Common myeloid progenitor, CD34-positive (primary cell): ENCODE results near the gene TRPT1.
"Not testable (repeated sequence)": the region's sequence is repeated elsewhere in the genome, so short reads cannot be mapped to it uniquely, and the experiment has no call there.

Experiments used
- CTCF ChIA-PET: fragments of 350-600 bp; sonication (Branson Sonifier 250); formaldehyde crosslinking; loops from one replicate; lab custom pipeline; 2021; ENCODE audit warnings: antibody characterized with exemption; lab: Charles Lee
- POLR2A ChIA-PET: fragments of 350-600 bp; sonication (Branson Sonifier 250); formaldehyde crosslinking; loops from one replicate; lab custom pipeline; 2021; ENCODE audit warnings: antibody characterized with exemption; lab: Charles Lee
- DNase-seq, 3 donors: peaks; one replicate each; pipeline versions ENCODE4 v3.0.0 to v3.0.0-alpha.2; 2013
- H3K27ac ChIP-seq, 2 experiments: 1 replicate in 1 of 2; 2 replicates in 1 of 2; pipeline ENCODE4 v1.7.0; 2013; ENCODE audit warnings: inconsistent platforms in 2 of 2, low read length in 2 of 2, mild to moderate bottlenecking in 2 of 2, low read depth in 1 of 2, moderate library complexity in 1 of 2; ENCODE audit not compliant: severe bottlenecking in 2 of 2, insufficient read depth in 1 of 2, poor library complexity in 1 of 2
- H3K27me3 ChIP-seq, 5 experiments: replicated peaks in 2 of 5; 1 replicate in 3 of 5; 2 replicates in 2 of 5; pipeline versions ENCODE4 v1.6.1 to v1.7.0; 2013; ENCODE audit warnings: low read length in 4 of 5, mild to moderate bottlenecking in 2 of 5, moderate library complexity in 2 of 5, inconsistent platforms in 1 of 5; ENCODE audit not compliant: insufficient read depth in 5 of 5, control insufficient read depth in 4 of 5
- H3K36me3 ChIP-seq, 4 experiments: 1 replicate in 2 of 4; 2 replicates in 2 of 4; pipeline versions ENCODE4 v1.6.1 to v1.7.0; 2013; ENCODE audit warnings: low read length in 3 of 4, control low read depth in 1 of 4, mild to moderate bottlenecking in 1 of 4; ENCODE audit not compliant: control insufficient read depth in 4 of 4, insufficient read depth in 4 of 4
- H3K4me1 ChIP-seq, 4 experiments: 1 replicate in 3 of 4; 2 replicates in 1 of 4; pipeline versions ENCODE4 v1.6.1 to v1.7.1; 2013; ENCODE audit warnings: low read length in 3 of 4, mild to moderate bottlenecking in 3 of 4, control low read depth in 1 of 4, inconsistent platforms in 1 of 4, moderate library complexity in 1 of 4; ENCODE audit not compliant: control insufficient read depth in 4 of 4, insufficient read depth in 4 of 4; ENCODE audit errors: control extremely low read depth in 1 of 4
- H3K4me3 ChIP-seq, 7 experiments: 1 replicate in 4 of 7; 2 replicates in 3 of 7; pipeline versions ENCODE4 v1.5.1 to v1.7.0; 2013; ENCODE audit warnings: mild to moderate bottlenecking in 7 of 7, low read length in 6 of 7, moderate library complexity in 6 of 7, inconsistent platforms in 2 of 7, low read depth in 2 of 7, control low read depth in 1 of 7; ENCODE audit not compliant: insufficient read depth in 4 of 7, control insufficient read depth in 1 of 7; ENCODE audit errors: extremely low read depth in 1 of 7
- H3K9me3 ChIP-seq, 5 experiments: 1 replicate in 4 of 5; 2 replicates in 1 of 5; pipeline versions ENCODE4 v1.6.1 to v1.7.1; 2013; ENCODE audit warnings: low read length in 4 of 5, mild to moderate bottlenecking in 2 of 5, inconsistent platforms in 1 of 5, low read depth in 1 of 5, moderate library complexity in 1 of 5; ENCODE audit not compliant: control insufficient read depth in 4 of 5, insufficient read depth in 2 of 5; ENCODE audit errors: control extremely low read depth in 1 of 5
- WGBS: methylation state at CpG from one replicate; pipeline ENCODE4 v1.1.5; 2013; ENCODE audit not compliant: insufficient coverage; 5-methylcytosine and 5-hydroxymethylcytosine counted together

TRPT1 gene

DNA sequence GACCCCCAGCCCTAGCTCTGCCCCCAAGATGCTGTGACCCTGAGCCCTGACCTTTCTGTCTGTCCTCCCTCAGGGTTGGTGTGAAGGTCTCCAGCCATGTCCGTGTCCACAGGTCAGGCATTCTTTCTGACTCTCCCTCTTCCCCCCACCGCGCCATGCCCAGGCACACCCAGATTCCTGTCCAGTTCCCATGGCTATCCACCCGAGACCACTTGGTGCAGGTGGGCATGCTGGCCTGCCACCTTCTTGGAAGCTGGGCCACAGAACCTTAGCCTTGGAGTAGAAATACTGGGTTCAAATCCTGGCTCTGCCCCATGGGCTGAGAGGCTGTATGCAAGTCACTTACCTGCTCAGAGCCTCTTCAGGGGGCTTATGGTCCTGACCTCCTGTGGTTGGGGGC is 23.1 kb upstream of the TRPT1 start:
- Histone ChIP-seq H3K9me3 (no peaks in the 10 kb centered on the region), H3K36me3 (peaks cover 0 to 7% (median 3%) of the 10 kb centered on the region in 4 experiments), H3K27me3 (no peaks in the 10 kb centered on the region), H3K4me3 (no peak overlapping the region), H3K4me1 (peaks cover 0 to 72% (median 68%) of the 10 kb centered on the region in 4 experiments), H3K27ac (no peak overlapping the region)
- ChIA-PET POLR2A (interaction anchor here (1.6 kb wide), 1 partner anchor 19 kb away, joined by 4 read pairs; no protein-coding TSS in a partner anchor), CTCF (interaction anchor here (1.2 to 12.2 kb wide), 6 partner anchors 11 to 54 kb away, joined by 3 to 177 read pairs (median 24); partner anchors contain the start of genes CATSPERZ and FERMT3)
- WGBS, result 100% methylated on average over 4 of the region's 4 CpGs
- DNase-seq, result no peak

DNA sequence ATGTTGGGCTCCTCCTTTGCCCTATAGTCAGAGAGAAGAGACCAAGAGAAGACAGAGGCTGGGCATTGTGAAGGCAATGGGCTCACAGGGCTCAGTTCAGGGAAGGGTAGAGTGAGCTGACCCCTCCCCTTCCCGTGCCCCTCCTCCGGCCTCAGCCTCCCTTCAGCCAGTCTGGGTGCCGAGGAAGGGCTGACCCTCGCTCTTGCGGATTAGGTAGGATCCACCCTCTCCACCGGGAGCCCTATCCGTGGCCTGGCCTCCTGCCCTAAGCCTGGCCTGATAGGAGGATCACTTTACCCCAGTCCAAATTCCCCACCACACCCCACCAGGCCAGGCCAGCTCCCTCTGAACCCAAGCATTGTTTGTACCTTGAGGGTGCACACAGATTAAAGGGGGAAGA is 22.6 kb upstream of the TRPT1 start:
- ChIA-PET POLR2A (no interaction called here), CTCF (interaction anchor here (1.2 to 12.2 kb wide), 5 partner anchors 12 to 54 kb away, joined by 3 to 177 read pairs (median 37); partner anchors contain the start of genes CATSPERZ and FERMT3)
- Histone ChIP-seq H3K4me3 (no peak overlapping the region), H3K27me3 (no peaks in the 10 kb centered on the region), H3K36me3 (peaks cover 0 to 10% (median 7%) of the 10 kb centered on the region in 4 experiments), H3K9me3 (no peaks in the 10 kb centered on the region), H3K4me1 (peaks cover 0 to 74% (median 72%) of the 10 kb centered on the region in 4 experiments), H3K27ac (no peak overlapping the region)
- no peak for DNase-seq
- 93% methylated on average over 2 of the region's 7 CpGs for WGBS

DNA sequence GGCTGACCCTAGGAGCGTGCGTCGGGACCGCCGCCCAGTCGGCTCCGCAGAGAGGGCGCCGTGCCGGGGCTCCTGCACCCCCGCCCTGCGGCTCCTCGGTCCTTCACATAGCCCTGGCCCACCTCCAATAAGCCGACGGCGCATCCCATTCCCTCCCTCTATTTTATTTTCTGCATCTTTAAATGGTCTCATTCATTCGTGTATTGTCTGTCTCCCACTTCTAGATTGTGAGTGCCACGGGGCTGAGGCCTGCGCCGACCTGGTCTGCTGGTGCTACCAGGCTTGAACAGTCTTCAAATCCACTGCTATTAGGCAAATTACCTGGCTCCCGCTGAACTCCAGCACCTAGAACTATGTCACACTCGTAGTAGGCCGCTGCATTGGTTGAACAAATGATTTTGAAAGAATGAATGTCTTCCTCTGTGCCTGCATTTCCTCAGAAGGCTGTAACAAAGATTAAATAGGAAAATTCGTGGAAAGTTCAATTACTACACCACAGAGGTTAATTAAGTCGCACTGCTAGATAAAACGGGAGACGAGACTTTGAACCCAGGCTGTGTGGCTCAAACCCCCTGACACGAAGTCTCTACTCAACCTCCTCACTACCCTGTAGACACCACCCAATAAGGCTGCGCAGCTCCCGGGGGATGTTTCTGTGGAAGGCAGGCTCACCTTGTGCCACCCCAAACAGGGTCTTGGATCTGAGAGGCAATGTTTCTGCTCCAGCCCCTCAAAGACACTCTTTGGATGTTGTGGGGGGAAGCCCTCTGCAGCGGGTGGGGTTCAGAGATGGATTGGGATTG is 21.9 kb upstream of the TRPT1 start:
- no peaks in the 10 kb centered on the region for H3K27me3 ChIP-seq
- H3K36me3 ChIP-seq, result peaks cover 0 to 17% (median 12%) of the 10 kb centered on the region in 4 experiments
- ChIA-PET CTCF (interaction anchor here (2.0 to 12.2 kb wide), 4 partner anchors 11 to 55 kb away, joined by 6 to 177 read pairs (median 72); partner anchors contain the start of genes CATSPERZ and FERMT3), POLR2A (interaction anchor here (1.0 kb wide), 1 partner anchor 37 kb away, joined by 3 read pairs; the partner anchor contains the start of gene GPR137)
- no peaks in the 10 kb centered on the region for H3K9me3 ChIP-seq
- H3K4me3 ChIP-seq, result peak overlapping the region in 6 of 7 experiments; percentile 50 to 98 (median 86)
- 58% methylated on average over 27 of the region's 31 CpGs for WGBS
- peaks cover 0 to 79% (median 78%) of the 10 kb centered on the region in 4 experiments for H3K4me1 ChIP-seq
- no peak overlapping the region for H3K27ac ChIP-seq
- no peak for DNase-seq

DNA sequence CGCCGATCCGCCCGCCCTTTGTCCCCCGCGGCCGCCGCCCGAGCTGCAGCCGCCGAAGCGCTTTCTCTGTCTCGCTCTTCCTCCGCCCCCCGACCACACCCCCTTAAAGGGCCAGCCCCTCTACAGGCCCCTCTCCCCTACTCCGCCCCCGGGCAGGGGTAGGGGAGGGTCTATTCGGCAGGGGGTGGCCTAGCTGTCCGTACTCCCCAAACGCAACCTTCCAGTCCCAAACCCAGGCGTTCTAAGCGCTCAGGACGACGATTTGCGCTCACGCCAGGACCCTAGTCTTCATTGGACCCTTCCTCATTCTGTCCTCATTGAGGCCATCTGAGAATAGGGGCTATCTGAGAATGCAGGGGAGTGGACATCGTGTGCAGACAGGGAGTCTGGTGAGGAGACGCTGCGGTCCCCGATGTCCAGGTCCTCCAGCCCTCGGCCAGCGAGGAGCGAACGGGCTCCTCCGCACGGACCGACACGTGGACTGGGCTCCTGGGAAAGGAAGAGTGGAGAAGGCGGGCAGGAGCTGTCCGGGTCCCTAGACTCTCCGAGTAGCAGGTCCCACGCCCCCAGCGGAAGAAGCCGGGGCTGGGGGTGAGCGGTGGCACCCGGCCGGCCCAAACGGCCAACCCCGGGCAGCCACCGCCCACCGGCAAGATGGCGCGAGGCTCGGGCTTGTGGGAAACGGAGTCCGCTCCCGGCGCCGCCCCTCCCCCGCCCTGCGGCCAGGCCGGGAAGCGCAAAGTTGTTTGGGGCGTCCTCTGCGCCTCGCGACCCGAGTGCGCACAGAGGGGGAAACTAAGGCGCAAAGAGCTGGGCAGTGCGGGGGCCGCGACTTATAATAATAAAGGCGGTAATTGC is 21.1 kb upstream of the TRPT1 start, which contains the start of gene PPP1R14B:
Gene PPP1R14B (minus strand): TSS at position 73 of the 858 bp plus-strand sequence. CDS start 270 bp downstream, outside the sequence.
- Histone ChIP-seq H3K4me1 (peaks cover 2 to 79% (median 78%) of the 10 kb centered on the region in 4 experiments), H3K36me3 (peaks cover 0 to 20% (median 12%) of the 10 kb centered on the region in 4 experiments), H3K27me3 (no peaks in the 10 kb centered on the region), H3K9me3 (no peaks in the 10 kb centered on the region), H3K4me3 (peak within 1 kb of the TSS; percentile 52 to 98 (median 86)), H3K27ac (peak within 1 kb of the TSS in 1 of 2 experiments; percentile 75)
- peak; percentile 73 to 87 (median 83) for DNase-seq
- CTCF ChIA-PET, result interaction anchor here (1.4 to 12.2 kb wide), 5 partner anchors 10 to 106 kb away, joined by 3 to 177 read pairs (median 6); partner anchors contain the start of gene FERMT3
- WGBS, result 2% methylated on average over 43 of the region's 74 CpGs
- POLR2A ChIA-PET, result interaction anchor here (1.0 to 7.6 kb wide), 3 partner anchors 38 to 41 kb away, joined by 3 to 74 read pairs (median 3); partner anchors contain the start of genes FERMT3 and GPR137

DNA sequence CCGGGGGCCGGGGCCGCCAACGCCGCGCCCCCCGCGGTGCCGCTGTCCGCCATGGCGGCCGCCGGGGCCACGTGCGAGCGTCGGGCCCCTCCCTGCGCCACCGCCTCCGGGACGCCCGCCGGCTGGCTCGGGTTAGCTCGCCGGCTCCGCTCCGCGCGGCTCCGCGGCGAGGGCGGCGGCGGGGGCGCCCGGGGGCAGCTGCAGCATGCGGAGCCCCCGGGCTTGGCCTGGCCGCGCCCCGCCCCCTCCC is 20.6 kb upstream of the TRPT1 start:
- DNase-seq, H3K27ac ChIP-seq, H3K27me3 ChIP-seq, H3K9me3 ChIP-seq: not testable (repeated sequence)
- 6% methylated on average over 9 of the region's 43 CpGs for WGBS
- H3K4me3 ChIP-seq, result peak overlapping the region in 6 of 7 experiments; percentile 52 to 98 (median 86)
- peaks cover 0 to 20% (median 12%) of the 10 kb centered on the region in 4 experiments for H3K36me3 ChIP-seq
- ChIA-PET POLR2A (interaction anchor here (1.4 to 7.6 kb wide), 2 partner anchors 39 to 40 kb away, joined by 3 to 74 read pairs; partner anchors contain the start of gene FERMT3), CTCF (interaction anchor here (1.4 to 12.2 kb wide), 5 partner anchors 14 to 106 kb away, joined by 3 to 177 read pairs (median 7); partner anchors contain the start of gene FERMT3)
- H3K4me1 ChIP-seq, result peaks cover 2 to 78% (median 76%) of the 10 kb centered on the region in 4 experiments
